Panc1 (cell line): ENCODE measurements around the gene LGALS3. TPM values are rescaled to one million over a fixed set of nuclear protein-coding genes. Genes with fewer than 3 reads are reported as not detected.

Experiments used
- ATAC-seq: fragments of 200-7000 bp; cut with Tn5 transposase; 2 replicates; pipeline ENCODE4 v1.9.1; 2020; ENCODE audit warnings: mild to moderate bottlenecking, moderate library complexity
- BruUV-seq: library from RNA; stranded (reverse); fragments of 400-500 nt; replicated peaks from 2 replicates; lab custom pipeline; 2021; lab: Mats Ljungman, UMichigan
- CTCF ChIA-PET: fragments of 300-600 bp; sonication (Branson Sonifier 250); formaldehyde crosslinking; loops from one replicate; lab custom pipeline; 2022; ENCODE audit warnings: antibody characterized with exemption; lab: Charles Lee
- POLR2A ChIA-PET: fragments of 300-600 bp; sonication (Branson Sonifier 250); formaldehyde crosslinking; loops from one replicate; lab custom pipeline; 2022; ENCODE audit warnings: antibody characterized with exemption; lab: Charles Lee
- DNase-seq: peaks from one replicate; pipeline ENCODE4 v3.0.0-alpha.2; 2010; ENCODE audit warnings: low read depth, low spot score
- H3K27ac ChIP-seq: 2 replicates; pipeline ENCODE4 v1.5.1; 2011; ENCODE audit warnings: mild to moderate bottlenecking, low read length, inconsistent platforms
- H3K27me3 ChIP-seq: fragments of 200-500 bp; sonication (Bioruptor generic); 2 replicates; pipeline ENCODE4 v1.6.0; 2014; ENCODE audit warnings: low read length, inconsistent platforms; ENCODE audit not compliant: control insufficient read depth, insufficient read depth
- H3K36me3 ChIP-seq: fragments of 200-500 bp; sonication (Bioruptor generic); 2 replicates; pipeline ENCODE4 v1.5.1; 2014; ENCODE audit warnings: inconsistent platforms, mild to moderate bottlenecking, low read length, moderate library complexity; ENCODE audit not compliant: control insufficient read depth, insufficient read depth
- H3K4me1 ChIP-seq: 2 replicates; pipeline ENCODE4 v1.5.1; 2011; ENCODE audit warnings: inconsistent platforms, mild to moderate bottlenecking, low read length, moderate library complexity; ENCODE audit not compliant: control insufficient read depth, insufficient read depth
- H3K4me3 ChIP-seq, 2 experiments: 2 replicates each; pipeline ENCODE4 v1.5.1; 2011 to 2012; ENCODE audit warnings: low read depth in 2 of 2, low read length in 2 of 2, mild to moderate bottlenecking in 2 of 2, inconsistent platforms in 1 of 2, moderate library complexity in 1 of 2
- H3K9me3 ChIP-seq: fragments of 200-500 bp; sonication (Bioruptor generic); 2 replicates; pipeline ENCODE4 v1.5.1; 2014; ENCODE audit warnings: low read depth, mild to moderate bottlenecking, inconsistent platforms, low read length, moderate library complexity; ENCODE audit not compliant: control insufficient read depth, insufficient read depth
- POLR2AphosphoS5 ChIP-seq: IDR thresholded peaks from 2 replicates; pipeline ENCODE4 v1.6.1; 2012; ENCODE audit warnings: mild to moderate bottlenecking, low read depth, low read length, moderate library complexity
- SIN3A ChIP-seq: IDR thresholded peaks from 2 replicates; pipeline ENCODE4 v1.6.1; 2012; ENCODE audit warnings: low read depth, mild to moderate bottlenecking, low read length, moderate library complexity, borderline replicate concordance; ENCODE audit not compliant: insufficient read depth
- TCF7L2 ChIP-seq: IDR thresholded peaks from 2 replicates; pipeline ENCODE4 v1.6.1; 2011; ENCODE audit warnings: mild to moderate bottlenecking, low read depth, low read length, inconsistent platforms
- in situ Hi-C: cut with HindIII; loops from 2 replicates; pipeline ENCODE4 v1.10.0; 2016; ENCODE audit warnings: low sequenced_read_pairs, low pct_unique_long_range_greater_than_20kb
- intact Hi-C: fragments of 100-400 bp; cut with micrococcal nuclease; formaldehyde crosslinking; loops from one replicate; pipeline ENCODE4 v1.10.0; 2022; ENCODE audit not compliant: unreplicated experiment
- total RNA-seq: library from RNA; stranded (reverse); gene quantifications from one replicate; pipeline ENCODE4 v1.2.1, GENCODE V29; 2021; ENCODE audit not compliant: unreplicated experiment
- TF ChIP-seq, protein P1 (sequence below), 2 experiments: IDR thresholded peaks; 2 replicates each; pipeline ENCODE4 v1.6.1; 2011 to 2012; ENCODE audit warnings: low read depth in 2 of 2, control low read depth in 1 of 2, low read length in 1 of 2, mild to moderate bottlenecking in 1 of 2, moderate library complexity in 1 of 2; ENCODE audit not compliant: insufficient read depth in 1 of 2
- TF ChIP-seq, protein P2 (sequence below): fragments of 450-650 bp; IDR thresholded peaks from 2 replicates; pipeline ENCODE4 v1.5.1; 2017; ENCODE audit warnings: mild to moderate bottlenecking

LGALS3 gene
- total RNA-seq, 1 experiment from 2014 or later = 146 TPM

DNA sequence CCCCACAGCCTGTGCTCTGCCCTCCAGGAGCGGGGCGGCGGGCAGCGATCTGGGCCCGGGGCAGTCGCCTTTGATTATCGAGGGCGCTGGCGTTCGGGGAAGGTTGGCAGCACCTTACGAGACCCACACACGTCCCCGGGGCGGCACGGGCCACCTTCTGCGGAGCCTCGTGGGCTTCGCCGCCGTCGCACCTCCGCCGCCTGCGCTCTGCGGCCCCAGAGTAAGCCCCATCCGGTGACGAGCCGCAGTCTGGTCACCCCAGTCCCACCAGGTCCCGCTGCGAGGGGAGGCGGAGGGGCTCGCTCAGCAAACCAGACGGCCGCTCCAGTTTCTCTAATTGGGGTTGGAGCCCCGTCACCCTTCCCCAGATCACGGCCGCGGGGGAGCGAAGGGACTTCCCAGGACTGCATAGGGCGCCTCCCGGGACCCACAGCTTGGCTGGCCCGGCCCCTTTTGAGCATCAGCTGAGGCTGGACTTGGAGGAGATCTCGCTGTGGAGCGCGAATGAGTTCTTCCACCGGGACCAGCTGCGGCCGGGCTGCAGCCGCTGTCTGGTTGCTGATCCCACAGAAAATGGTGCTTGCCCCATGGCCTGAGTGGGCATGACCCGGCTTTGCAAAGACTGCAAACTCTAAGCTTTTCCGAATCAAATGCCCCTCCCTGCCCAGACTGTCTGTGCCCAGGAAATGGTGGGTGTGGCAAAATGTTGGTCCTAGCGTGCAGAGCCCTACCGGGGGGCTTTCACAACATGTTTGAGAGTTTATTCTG is 560 bp downstream of the LGALS3 start:
- no TSS peak for BruUV-seq
- peak; percentile 82 for ATAC-seq
- in situ Hi-C loops = no loop called here
- TF ChIP-seq TCF7L2 (no peak), SIN3A (no peak), POLR2AphosphoS5 (no peak)
- TF ChIP-seq, protein P1, sequence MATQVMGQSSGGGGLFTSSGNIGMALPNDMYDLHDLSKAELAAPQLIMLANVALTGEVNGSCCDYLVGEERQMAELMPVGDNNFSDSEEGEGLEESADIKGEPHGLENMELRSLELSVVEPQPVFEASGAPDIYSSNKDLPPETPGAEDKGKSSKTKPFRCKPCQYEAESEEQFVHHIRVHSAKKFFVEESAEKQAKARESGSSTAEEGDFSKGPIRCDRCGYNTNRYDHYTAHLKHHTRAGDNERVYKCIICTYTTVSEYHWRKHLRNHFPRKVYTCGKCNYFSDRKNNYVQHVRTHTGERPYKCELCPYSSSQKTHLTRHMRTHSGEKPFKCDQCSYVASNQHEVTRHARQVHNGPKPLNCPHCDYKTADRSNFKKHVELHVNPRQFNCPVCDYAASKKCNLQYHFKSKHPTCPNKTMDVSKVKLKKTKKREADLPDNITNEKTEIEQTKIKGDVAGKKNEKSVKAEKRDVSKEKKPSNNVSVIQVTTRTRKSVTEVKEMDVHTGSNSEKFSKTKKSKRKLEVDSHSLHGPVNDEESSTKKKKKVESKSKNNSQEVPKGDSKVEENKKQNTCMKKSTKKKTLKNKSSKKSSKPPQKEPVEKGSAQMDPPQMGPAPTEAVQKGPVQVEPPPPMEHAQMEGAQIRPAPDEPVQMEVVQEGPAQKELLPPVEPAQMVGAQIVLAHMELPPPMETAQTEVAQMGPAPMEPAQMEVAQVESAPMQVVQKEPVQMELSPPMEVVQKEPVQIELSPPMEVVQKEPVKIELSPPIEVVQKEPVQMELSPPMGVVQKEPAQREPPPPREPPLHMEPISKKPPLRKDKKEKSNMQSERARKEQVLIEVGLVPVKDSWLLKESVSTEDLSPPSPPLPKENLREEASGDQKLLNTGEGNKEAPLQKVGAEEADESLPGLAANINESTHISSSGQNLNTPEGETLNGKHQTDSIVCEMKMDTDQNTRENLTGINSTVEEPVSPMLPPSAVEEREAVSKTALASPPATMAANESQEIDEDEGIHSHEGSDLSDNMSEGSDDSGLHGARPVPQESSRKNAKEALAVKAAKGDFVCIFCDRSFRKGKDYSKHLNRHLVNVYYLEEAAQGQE (IDR thresholded peaks at IDR 0.05; ENCODE audit: insufficient read depth in 1 of 2, low read depth in 2 of 2, low read length in 1 of 2) = no peak
- TF ChIP-seq, protein P2, sequence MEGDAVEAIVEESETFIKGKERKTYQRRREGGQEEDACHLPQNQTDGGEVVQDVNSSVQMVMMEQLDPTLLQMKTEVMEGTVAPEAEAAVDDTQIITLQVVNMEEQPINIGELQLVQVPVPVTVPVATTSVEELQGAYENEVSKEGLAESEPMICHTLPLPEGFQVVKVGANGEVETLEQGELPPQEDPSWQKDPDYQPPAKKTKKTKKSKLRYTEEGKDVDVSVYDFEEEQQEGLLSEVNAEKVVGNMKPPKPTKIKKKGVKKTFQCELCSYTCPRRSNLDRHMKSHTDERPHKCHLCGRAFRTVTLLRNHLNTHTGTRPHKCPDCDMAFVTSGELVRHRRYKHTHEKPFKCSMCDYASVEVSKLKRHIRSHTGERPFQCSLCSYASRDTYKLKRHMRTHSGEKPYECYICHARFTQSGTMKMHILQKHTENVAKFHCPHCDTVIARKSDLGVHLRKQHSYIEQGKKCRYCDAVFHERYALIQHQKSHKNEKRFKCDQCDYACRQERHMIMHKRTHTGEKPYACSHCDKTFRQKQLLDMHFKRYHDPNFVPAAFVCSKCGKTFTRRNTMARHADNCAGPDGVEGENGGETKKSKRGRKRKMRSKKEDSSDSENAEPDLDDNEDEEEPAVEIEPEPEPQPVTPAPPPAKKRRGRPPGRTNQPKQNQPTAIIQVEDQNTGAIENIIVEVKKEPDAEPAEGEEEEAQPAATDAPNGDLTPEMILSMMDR = no peak
- H3K9me3 ChIP-seq = no peaks in the 10 kb centered on the region
- CTCF ChIA-PET = interaction anchor here (0.9 kb wide), 1 partner anchor 11 kb away, joined by 3 read pairs; no protein-coding TSS in a partner anchor
- POLR2A ChIA-PET = interaction anchor here (1.0 to 1.2 kb wide), 2 partner anchors 21 to 24 kb away, joined by 3 to 5 read pairs; no protein-coding TSS in a partner anchor
- peak overlapping the region; percentile 74 to 85 for H3K4me3 ChIP-seq
- H3K4me1 ChIP-seq = peaks cover 40% of the 10 kb centered on the region
- peak overlapping the region; percentile 63 for H3K27ac ChIP-seq
- H3K36me3 ChIP-seq = no peaks in the 10 kb centered on the region; the same call in 1 of the 2 replicates
- no peak for DNase-seq
- no peaks in the 10 kb centered on the region for H3K27me3 ChIP-seq
- intact Hi-C loops = loop anchor here (5.0 kb wide), 1 partner anchor 37 kb away; no protein-coding TSS in a partner anchor

DNA sequence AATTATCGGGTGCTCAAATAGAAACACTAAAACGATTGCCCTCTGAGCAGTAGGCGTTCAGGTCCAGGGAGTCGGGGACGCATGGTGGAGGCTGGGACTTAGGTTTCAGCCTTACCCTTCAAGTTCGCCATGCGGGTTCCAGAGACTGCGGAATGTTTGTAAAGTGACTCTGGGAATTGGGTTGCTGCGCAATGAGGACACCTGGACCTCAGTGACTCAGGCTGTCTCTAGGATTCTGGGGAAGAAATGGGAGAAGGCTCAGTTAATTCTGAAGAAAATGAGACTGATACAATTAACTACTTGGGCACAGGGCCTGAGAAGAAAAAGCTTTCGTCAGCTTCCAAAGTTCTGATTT is 1.1 kb downstream of the LGALS3 start:
- no peak for ATAC-seq
- DNase-seq = no peak
- POLR2A ChIA-PET = no interaction called here
- Histone ChIP-seq H3K36me3 (no peaks in the 10 kb centered on the region; the same call in 1 of the 2 replicates), H3K9me3 (no peaks in the 10 kb centered on the region), H3K4me1 (peaks cover 40% of the 10 kb centered on the region), H3K27ac (peak overlapping the region; percentile 63), H3K27me3 (no peaks in the 10 kb centered on the region), H3K4me3 (peak overlapping the region; percentile 74 to 85)
- TF ChIP-seq POLR2AphosphoS5 (no peak), SIN3A (no peak), TCF7L2 (no peak)
- TF ChIP-seq, protein P1 (IDR thresholded peaks at IDR 0.05; ENCODE audit: insufficient read depth in 1 of 2, low read depth in 2 of 2, low read length in 1 of 2) = no peak
- TF ChIP-seq, protein P2 = no peak
- CTCF ChIA-PET = interaction anchor here (0.9 kb wide), 1 partner anchor 11 kb away, joined by 3 read pairs; no protein-coding TSS in a partner anchor
- in situ Hi-C loops (no loop called here), intact Hi-C loops (loop anchor here (5.0 kb wide), 1 partner anchor 38 kb away; no protein-coding TSS in a partner anchor)
- BruUV-seq = TSS peak; percentile 59
